NCI-H1694 (cell line): ENCODE results near the gene EMSY.

ENCODE experiments used
- DNase-seq: peaks from one replicate; lab custom pipeline; 2025; lab: John Stamatoyannopoulos, UW

Gene EMSY

GRCh38 chr11:76597533-76598425 lies 153.0 kb downstream of the EMSY start:
- DNase-seq: no peak

GRCh38 chr11:76598426-76598839 lies 153.6 kb downstream of the EMSY start:
- DNase-seq: no peak

GRCh38 chr11:76599041-76600013 lies 154.5 kb downstream of the EMSY start:
- DNase-seq: no peak

GRCh38 chr11:76600124-76600655 lies 155.4 kb downstream of the EMSY start:
- DNase-seq: no peak

GRCh38 chr11:76601272-76601671 lies 156.5 kb downstream of the EMSY start:
- no peak for DNase-seq

- DNase-seq: no peak
Measured at GRCh38 chr11:76601724-76602123, 156.9 kb downstream of the EMSY start.

GRCh38 chr11:76602431-76602861 lies 157.6 kb downstream of the EMSY start:
- no peak for DNase-seq
